ENCODE results near the gene GSTA2. TPM values are rescaled to one million over a fixed set of nuclear protein-coding genes. Genes with fewer than 3 reads are reported as not detected.
"Not testable (repeated sequence)": the region's sequence is repeated elsewhere in the genome, so short reads cannot be mapped to it uniquely, and the experiment has no call there.

GSTA2 gene
- total and polyA plus RNA-seq, 2 experiments from 2014 or later: 0.11 TPM; not detected in 1

GRCh38 chr6:52760105-52760765, 3.0 kb downstream of the GSTA2 start:
- Histone ChIP-seq H3K4me1 (ENCODE audit: insufficient read depth) (peaks cover 21% of the 10 kb centered on the region), H3K9ac (no peak overlapping the region), H3K79me2 (ENCODE audit: insufficient read depth) (no peaks in the 10 kb centered on the region), H3K36me3 (ENCODE audit: low read depth) (no peaks in the 10 kb centered on the region), H3K27ac (no peak overlapping the region), H3K4me2 (ENCODE audit: unreplicated experiment) (no peak overlapping the region), H3K4me3 (no peak overlapping the region), H3F3A (ENCODE audit: insufficient read depth) (peaks cover 22% of the 10 kb centered on the region), H3K9me3 (ENCODE audit: low read depth) (no peaks in the 10 kb centered on the region), H3K9me2 (ENCODE audit: insufficient read depth) (no peaks in the 10 kb centered on the region), H3K27me3 (replicated peaks; ENCODE audit: insufficient read depth) (no peaks in the 10 kb centered on the region), H4K20me1 (ENCODE audit: insufficient read depth) (no peaks in the 10 kb centered on the region), H2AFZ (no peak overlapping the region)
- in situ Hi-C loops (cut with MboI): no loop called here
- no peak for DNase-seq
- 50 to 55% methylated on average over 6 of the region's 6 CpGs for WGBS, 2 experiments (ENCODE audit: low coverage in 1 of 2, low lambda C conversion rate in 2 of 2, missing lambda C conversion rate in 2 of 2)
- no peak for TF ChIP-seq EZH2 (IDR thresholded peaks at IDR 0.05; ENCODE audit: insufficient read depth, poor library complexity, severe bottlenecking)
- TF ChIP-seq EZH2phosphoT487 (IDR thresholded peaks at IDR 0.05; ENCODE audit: insufficient read depth, low read depth): no peak

- Histone ChIP-seq H3K27me3 (replicated peaks; ENCODE audit: insufficient read depth) (no peaks in the 10 kb centered on the region), H3K36me3 (ENCODE audit: low read depth) (no peaks in the 10 kb centered on the region), H3K4me2 (ENCODE audit: unreplicated experiment) (peak overlapping the region; percentile 30), H3K4me3 (no peak overlapping the region), H3K9ac (no peak overlapping the region), H3F3A (ENCODE audit: insufficient read depth) (peaks cover 24% of the 10 kb centered on the region), H3K9me2 (ENCODE audit: insufficient read depth) (no peaks in the 10 kb centered on the region), H3K9me3 (ENCODE audit: low read depth) (no peaks in the 10 kb centered on the region), H3K27ac (no peak overlapping the region), H4K20me1 (ENCODE audit: insufficient read depth) (no peaks in the 10 kb centered on the region), H3K4me1 (ENCODE audit: insufficient read depth) (peaks cover 23% of the 10 kb centered on the region), H3K79me2 (ENCODE audit: insufficient read depth) (no peaks in the 10 kb centered on the region), H2AFZ (no peak overlapping the region)
- WGBS, 2 experiments (ENCODE audit: low coverage in 1 of 2, low lambda C conversion rate in 2 of 2, missing lambda C conversion rate in 2 of 2): 25 to 28% methylated on average over 1 of the region's 1 CpG
- peak; percentile 14 for DNase-seq
- in situ Hi-C loops (cut with MboI): no loop called here
- TF ChIP-seq EZH2phosphoT487 (IDR thresholded peaks at IDR 0.05; ENCODE audit: insufficient read depth, low read depth): no peak
- no peak for TF ChIP-seq EZH2 (IDR thresholded peaks at IDR 0.05; ENCODE audit: insufficient read depth, poor library complexity, severe bottlenecking)
Measured at GRCh38 chr6:52759085-52759484, 4.2 kb downstream of the GSTA2 start.

- H3K27me3 ChIP-seq (replicated peaks; ENCODE audit: insufficient read depth); H3K79me2 ChIP-seq (ENCODE audit: insufficient read depth); in situ Hi-C loops (cut with MboI); H3K36me3 ChIP-seq (ENCODE audit: low read depth); H3K9me2 ChIP-seq (ENCODE audit: insufficient read depth); H3K9me3 ChIP-seq (ENCODE audit: low read depth); H2AFZ ChIP-seq; H4K20me1 ChIP-seq (ENCODE audit: insufficient read depth): not testable (repeated sequence)
- peak; percentile 85 for DNase-seq
- peak overlapping the region; percentile 59 for H3K27ac ChIP-seq
- peak overlapping the region; percentile 30 for H3K4me2 ChIP-seq (ENCODE audit: unreplicated experiment)
- 35 to 39% methylated on average over 7 of the region's 7 CpGs for WGBS, 2 experiments (ENCODE audit: low coverage in 1 of 2, low lambda C conversion rate in 2 of 2, missing lambda C conversion rate in 2 of 2)
- H3K4me3 ChIP-seq: 0 out of 2 replicates have a peak overlapping the region, but pooled peaks have one; percentile 26
- H3K9ac ChIP-seq: peak overlapping the region; percentile 18; the same call in 1 of the 2 replicates
- H3K4me1 ChIP-seq (ENCODE audit: insufficient read depth): peaks cover 36% of the 10 kb centered on the region
- H3F3A ChIP-seq (ENCODE audit: insufficient read depth): peaks cover 35% of the 10 kb centered on the region
Measured at GRCh38 chr6:52757651-52758338, 5.5 kb downstream of the GSTA2 start.

GRCh38 chr6:52754443-52754842, 8.8 kb downstream of the GSTA2 start:
- no peak overlapping the region for H3K4me2 ChIP-seq (ENCODE audit: unreplicated experiment)
- H3K36me3 ChIP-seq (ENCODE audit: low read depth): no peaks in the 10 kb centered on the region
- H4K20me1 ChIP-seq (ENCODE audit: insufficient read depth): no peaks in the 10 kb centered on the region
- H3K9me2 ChIP-seq (ENCODE audit: insufficient read depth): no peaks in the 10 kb centered on the region
- no peak overlapping the region for H3K27ac ChIP-seq
- no peak overlapping the region for H3K9ac ChIP-seq
- no peak for DNase-seq
- peaks cover 41% of the 10 kb centered on the region for H3K4me1 ChIP-seq (ENCODE audit: insufficient read depth)
- no peak overlapping the region for H2AFZ ChIP-seq
- no peaks in the 10 kb centered on the region for H3K79me2 ChIP-seq (ENCODE audit: insufficient read depth)
- H3K27me3 ChIP-seq (replicated peaks; ENCODE audit: insufficient read depth): no peaks in the 10 kb centered on the region
- H3K4me3 ChIP-seq: no peak overlapping the region
- 92 to 97% methylated on average over 3 of the region's 3 CpGs for WGBS, 2 experiments (ENCODE audit: low coverage in 1 of 2, low lambda C conversion rate in 2 of 2, missing lambda C conversion rate in 2 of 2)
- H3F3A ChIP-seq (ENCODE audit: insufficient read depth): peaks cover 35% of the 10 kb centered on the region
- in situ Hi-C loops (cut with MboI): no loop called here
- no peak for TF ChIP-seq EZH2 (IDR thresholded peaks at IDR 0.05; ENCODE audit: insufficient read depth, poor library complexity, severe bottlenecking)
- no peak for TF ChIP-seq EZH2phosphoT487 (IDR thresholded peaks at IDR 0.05; ENCODE audit: insufficient read depth, low read depth)
- H3K9me3 ChIP-seq (ENCODE audit: low read depth): no peaks in the 10 kb centered on the region

- peaks cover 24% of the 10 kb centered on the region for H3F3A ChIP-seq (ENCODE audit: insufficient read depth)
- H3K9me2 ChIP-seq (ENCODE audit: insufficient read depth); H3K79me2 ChIP-seq (ENCODE audit: insufficient read depth); in situ Hi-C loops (cut with MboI); H4K20me1 ChIP-seq (ENCODE audit: insufficient read depth); H2AFZ ChIP-seq; H3K9ac ChIP-seq; H3K36me3 ChIP-seq (ENCODE audit: low read depth); H3K9me3 ChIP-seq (ENCODE audit: low read depth); H3K4me3 ChIP-seq; H3K27me3 ChIP-seq (replicated peaks; ENCODE audit: insufficient read depth): not testable (repeated sequence)
- peak overlapping the region; percentile 45 for H3K27ac ChIP-seq
- peak overlapping the region; percentile 8 for H3K4me2 ChIP-seq (ENCODE audit: unreplicated experiment)
- peak; percentile 77 for DNase-seq
- H3K4me1 ChIP-seq (ENCODE audit: insufficient read depth): peaks cover 32% of the 10 kb centered on the region
- WGBS, 2 experiments (ENCODE audit: low coverage in 1 of 2, low lambda C conversion rate in 2 of 2, missing lambda C conversion rate in 2 of 2): 29 to 36% methylated on average over 2 of the region's 2 CpGs
Measured at GRCh38 chr6:52753137-52753536, 10.1 kb downstream of the GSTA2 start.
